NB4 (cell line): ENCODE data around the gene SERPINE2.

Experiments
- MAX ChIP-seq: IDR thresholded peaks from 2 replicates; pipeline ENCODE4 v1.6.1; 2011; ENCODE audit warnings: low read depth, low read length
- MYC ChIP-seq: IDR thresholded peaks from 2 replicates; pipeline ENCODE4 v1.6.1; 2011; ENCODE audit warnings: low read depth, low read length
- POLR2A ChIP-seq: IDR thresholded peaks from 2 replicates; pipeline ENCODE4 v1.6.1; 2011; ENCODE audit warnings: mild to moderate bottlenecking; ENCODE audit not compliant: insufficient read length; ENCODE audit errors: extremely low read depth
- TF ChIP-seq, protein P1 (sequence below): IDR thresholded peaks from one replicate; pipeline ENCODE4 v1.5.1; 2012; ENCODE audit warnings: low read depth, low read length

DNA sequence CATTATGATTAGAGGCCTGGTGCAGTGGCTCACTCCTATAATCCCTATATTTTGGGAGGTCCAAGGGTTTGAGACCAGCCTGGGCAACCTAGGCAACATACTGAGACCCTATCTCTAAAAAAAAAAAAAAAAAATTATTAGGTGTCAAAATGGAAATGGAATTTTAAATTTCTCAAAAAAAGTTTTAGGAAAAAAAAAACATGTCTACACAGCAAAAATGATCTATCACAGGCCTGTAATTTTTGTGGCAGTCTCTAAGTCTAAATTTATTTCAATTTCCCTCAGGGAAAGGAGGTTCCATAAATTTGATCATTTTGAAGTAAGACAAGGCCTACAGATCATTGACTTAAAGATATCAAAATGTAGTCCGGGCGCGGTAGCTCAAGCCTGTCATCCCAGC is 65.5 kb downstream of the SERPINE2 start:
- TF ChIP-seq, protein P1, sequence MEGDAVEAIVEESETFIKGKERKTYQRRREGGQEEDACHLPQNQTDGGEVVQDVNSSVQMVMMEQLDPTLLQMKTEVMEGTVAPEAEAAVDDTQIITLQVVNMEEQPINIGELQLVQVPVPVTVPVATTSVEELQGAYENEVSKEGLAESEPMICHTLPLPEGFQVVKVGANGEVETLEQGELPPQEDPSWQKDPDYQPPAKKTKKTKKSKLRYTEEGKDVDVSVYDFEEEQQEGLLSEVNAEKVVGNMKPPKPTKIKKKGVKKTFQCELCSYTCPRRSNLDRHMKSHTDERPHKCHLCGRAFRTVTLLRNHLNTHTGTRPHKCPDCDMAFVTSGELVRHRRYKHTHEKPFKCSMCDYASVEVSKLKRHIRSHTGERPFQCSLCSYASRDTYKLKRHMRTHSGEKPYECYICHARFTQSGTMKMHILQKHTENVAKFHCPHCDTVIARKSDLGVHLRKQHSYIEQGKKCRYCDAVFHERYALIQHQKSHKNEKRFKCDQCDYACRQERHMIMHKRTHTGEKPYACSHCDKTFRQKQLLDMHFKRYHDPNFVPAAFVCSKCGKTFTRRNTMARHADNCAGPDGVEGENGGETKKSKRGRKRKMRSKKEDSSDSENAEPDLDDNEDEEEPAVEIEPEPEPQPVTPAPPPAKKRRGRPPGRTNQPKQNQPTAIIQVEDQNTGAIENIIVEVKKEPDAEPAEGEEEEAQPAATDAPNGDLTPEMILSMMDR: no peak
- no peak for TF ChIP-seq POLR2A
- TF ChIP-seq MAX: no peak
- TF ChIP-seq MYC: no peak
